VCaP (cell line): ENCODE measurements around the gene PCCB.

Experiments used
- H3K27ac ChIP-seq: fragments of 450-650 bp; 2 replicates; pipeline ENCODE4 v1.5.1; 2017
- TF ChIP-seq, protein P1 (sequence below): fragments of 450-650 bp; conservative IDR thresholded peaks from 2 replicates; pipeline ENCODE4 v1.5.1; 2017; ENCODE audit warnings: mild to moderate bottlenecking, moderate library complexity

The PCCB gene

DNA sequence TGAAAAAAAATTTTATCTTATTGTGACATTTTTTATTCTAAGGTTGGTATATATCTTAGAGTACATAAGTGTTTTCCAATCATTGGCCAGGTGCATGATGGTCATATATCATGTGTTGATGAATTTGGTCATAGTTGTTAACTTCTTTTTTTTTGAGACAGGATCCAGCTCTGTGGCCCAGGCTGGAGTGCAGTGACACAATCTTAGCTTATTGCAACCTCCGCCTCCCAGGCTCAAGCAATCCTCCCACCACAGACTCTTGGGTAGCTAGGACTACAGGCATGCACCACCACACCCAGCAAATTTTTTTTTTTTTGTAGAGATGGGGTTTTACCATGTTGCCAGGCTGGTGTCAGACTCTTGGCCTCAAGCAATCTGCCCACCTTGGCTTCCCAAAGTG, 44.0 kb downstream of the PCCB start:
- no peak overlapping the region for H3K27ac ChIP-seq
- TF ChIP-seq, protein P1, sequence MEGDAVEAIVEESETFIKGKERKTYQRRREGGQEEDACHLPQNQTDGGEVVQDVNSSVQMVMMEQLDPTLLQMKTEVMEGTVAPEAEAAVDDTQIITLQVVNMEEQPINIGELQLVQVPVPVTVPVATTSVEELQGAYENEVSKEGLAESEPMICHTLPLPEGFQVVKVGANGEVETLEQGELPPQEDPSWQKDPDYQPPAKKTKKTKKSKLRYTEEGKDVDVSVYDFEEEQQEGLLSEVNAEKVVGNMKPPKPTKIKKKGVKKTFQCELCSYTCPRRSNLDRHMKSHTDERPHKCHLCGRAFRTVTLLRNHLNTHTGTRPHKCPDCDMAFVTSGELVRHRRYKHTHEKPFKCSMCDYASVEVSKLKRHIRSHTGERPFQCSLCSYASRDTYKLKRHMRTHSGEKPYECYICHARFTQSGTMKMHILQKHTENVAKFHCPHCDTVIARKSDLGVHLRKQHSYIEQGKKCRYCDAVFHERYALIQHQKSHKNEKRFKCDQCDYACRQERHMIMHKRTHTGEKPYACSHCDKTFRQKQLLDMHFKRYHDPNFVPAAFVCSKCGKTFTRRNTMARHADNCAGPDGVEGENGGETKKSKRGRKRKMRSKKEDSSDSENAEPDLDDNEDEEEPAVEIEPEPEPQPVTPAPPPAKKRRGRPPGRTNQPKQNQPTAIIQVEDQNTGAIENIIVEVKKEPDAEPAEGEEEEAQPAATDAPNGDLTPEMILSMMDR = no peak

DNA sequence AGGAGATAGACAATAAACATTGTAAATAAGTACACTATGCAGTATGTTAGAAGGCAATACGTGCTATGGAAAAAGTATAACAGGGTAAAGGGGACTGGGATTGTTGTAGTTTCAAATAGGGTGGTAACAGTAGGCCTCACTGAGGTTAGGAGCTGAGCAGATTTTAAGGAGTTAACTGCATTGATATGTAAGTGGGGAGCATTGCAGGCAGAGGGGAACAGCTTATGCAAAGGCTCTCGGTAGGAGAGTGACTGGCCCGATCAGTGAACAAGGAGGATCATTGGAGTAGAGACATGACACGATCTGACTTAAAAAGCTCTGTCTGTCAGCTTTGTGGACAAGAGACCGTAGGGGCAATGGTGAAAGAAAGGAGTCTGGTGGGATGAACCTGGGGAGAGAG, 46.8 kb downstream of the PCCB start:
- TF ChIP-seq, protein P1 = no peak
- H3K27ac ChIP-seq = no peak overlapping the region

DNA sequence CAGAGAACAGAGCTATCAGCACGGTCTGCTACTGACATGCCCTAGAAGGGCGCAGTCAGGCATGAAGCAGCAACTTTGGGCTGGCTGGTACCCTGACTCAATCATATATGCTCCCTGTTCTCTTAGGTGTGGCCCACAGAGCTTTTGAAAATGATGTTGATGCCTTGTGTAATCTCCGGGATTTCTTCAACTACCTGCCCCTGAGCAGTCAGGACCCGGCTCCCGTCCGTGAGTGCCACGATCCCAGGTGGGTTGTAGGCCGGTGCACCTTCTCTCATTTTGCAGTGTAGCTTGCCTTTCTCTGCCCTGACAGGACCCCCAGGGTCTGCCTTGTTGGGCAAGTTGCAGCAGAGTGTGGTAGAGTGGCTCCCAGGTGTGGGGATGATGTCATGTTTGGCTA, 47.7 kb downstream of the PCCB start:
- H3K27ac ChIP-seq = no peak overlapping the region
- TF ChIP-seq, protein P1 = no peak

DNA sequence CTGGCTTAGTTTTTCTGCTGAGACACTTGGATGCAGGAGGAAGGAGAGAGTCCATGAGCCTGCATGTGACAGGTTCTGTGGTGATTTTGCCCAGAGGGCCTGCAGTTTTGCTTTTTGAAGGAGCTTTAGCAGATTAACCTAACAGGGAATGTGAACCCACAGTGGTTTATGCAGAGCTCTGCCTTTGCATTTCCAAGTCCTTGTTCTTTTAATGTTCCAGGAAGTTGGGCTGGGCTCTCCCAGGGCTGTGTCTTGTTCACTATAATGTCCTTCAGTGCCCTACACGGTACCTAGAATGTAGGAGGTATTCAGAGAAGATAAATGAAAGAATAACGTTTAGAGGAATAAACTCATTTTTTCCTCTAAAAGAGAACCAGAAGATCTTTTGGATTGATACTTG, 50.3 kb downstream of the PCCB start:
- TF ChIP-seq, protein P1 = no peak
- no peak overlapping the region for H3K27ac ChIP-seq

DNA sequence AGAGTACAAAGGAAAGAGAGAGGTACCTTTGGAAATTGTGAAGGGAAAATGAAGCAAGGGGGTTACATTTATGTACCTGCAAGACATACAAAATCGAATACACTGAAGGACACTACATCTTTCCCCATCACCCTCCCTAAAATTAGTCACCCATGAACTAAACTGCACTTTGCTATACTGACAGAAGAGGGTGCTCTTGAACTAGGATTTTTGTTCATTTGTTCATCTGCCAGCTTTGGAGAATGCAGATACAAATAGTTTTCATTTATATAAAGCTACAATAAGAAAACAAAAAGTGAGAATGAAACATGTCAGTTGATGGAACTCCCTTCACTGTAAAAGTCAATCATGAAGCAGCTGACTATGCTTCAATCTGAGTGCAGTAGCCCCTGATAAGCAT, 55.7 kb downstream of the PCCB start:
- no peak overlapping the region for H3K27ac ChIP-seq
- TF ChIP-seq, protein P1 = no peak

DNA sequence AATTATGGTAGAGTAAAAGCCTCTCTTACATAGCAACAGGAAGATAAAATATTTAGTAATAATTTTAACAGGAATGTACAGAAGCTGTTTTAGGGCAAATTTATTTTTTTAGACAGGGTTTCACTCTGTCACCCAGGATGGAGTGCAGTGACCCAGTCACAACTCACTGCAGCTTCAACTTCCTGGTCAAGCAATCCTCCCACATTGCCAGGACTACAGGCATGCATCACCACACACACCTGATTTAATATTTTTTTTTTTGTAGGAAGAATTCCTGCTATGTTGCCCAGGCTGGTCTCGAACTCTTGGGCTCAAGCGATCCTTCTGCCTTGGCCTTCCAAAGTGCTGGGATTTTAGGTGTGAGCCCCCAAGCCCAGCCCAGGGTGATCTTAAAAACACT, 61.1 kb downstream of the PCCB start:
- H3K27ac ChIP-seq = no peak overlapping the region
- TF ChIP-seq, protein P1 = no peak

DNA sequence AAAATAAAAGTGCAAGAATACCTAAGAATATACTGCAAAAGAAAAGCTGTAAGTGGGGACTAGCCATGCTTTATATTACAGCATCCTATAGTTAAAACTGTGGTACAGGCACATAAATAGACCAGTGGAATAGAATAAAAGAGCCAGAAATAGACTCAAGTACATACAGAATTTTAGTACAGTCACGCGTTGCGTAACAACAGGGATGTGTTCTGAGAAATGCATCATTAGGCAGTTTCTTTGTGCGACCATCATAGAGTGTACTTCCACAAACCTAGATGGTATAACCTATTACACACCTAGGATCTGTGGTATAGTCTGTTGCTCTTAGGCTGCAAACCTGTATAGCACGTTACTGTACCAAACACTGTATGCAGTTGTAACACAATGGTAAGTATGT, 61.8 kb downstream of the PCCB start:
- H3K27ac ChIP-seq = no peak overlapping the region

More for the DNA sequence above, 61.8 kb downstream of the PCCB start:
- TF ChIP-seq, protein P1 = no peak
